Prostate gland (tissue), 2 donors: ENCODE data around the gene ASB14. TPM values are rescaled to one million over a fixed set of nuclear protein-coding genes. Genes with fewer than 3 reads are reported as not detected.

ENCODE experiments used
- DNase-seq: peaks from one replicate; pipeline ENCODE4 v3.0.0-alpha.2; 2019; ENCODE audit warnings: low spot score
- H3K27ac ChIP-seq, 2 donors: fragments of 200-600 bp; sonication (generic); 2 replicates each; pipeline ENCODE4 v1.5.1; 2017 to 2019
- H3K27me3 ChIP-seq: fragments of 200-600 bp; sonication (generic); replicated peaks from 2 replicates; pipeline ENCODE4 v1.5.1; 2019; ENCODE audit not compliant: insufficient read depth
- H3K36me3 ChIP-seq, 2 donors: fragments of 200-600 bp; sonication (generic); 1 replicate in 1 of 2; 2 replicates in 1 of 2; pipeline versions ENCODE4 v1.5.1 to v1.8.1; 2017 to 2019
- H3K4me1 ChIP-seq: fragments of 200-600 bp; sonication (generic); replicated peaks from 2 replicates; pipeline ENCODE4 v1.5.1; 2019
- H3K4me3 ChIP-seq, 2 donors: fragments of 200-600 bp; sonication (generic); 2 replicates each; pipeline ENCODE4 v1.5.1; 2017 to 2019
- H3K9me3 ChIP-seq: fragments of 200-600 bp; sonication (generic); 2 replicates; pipeline ENCODE4 v1.5.1; 2017
- POLR2A ChIP-seq: fragments of 450-650 bp; IDR thresholded peaks from one replicate; pipeline ENCODE4 v1.6.1; 2016; ENCODE audit warnings: antibody characterized with exemption, mild to moderate bottlenecking
- POLR2AphosphoS5 ChIP-seq: sonication (generic); formaldehyde crosslinking; IDR thresholded peaks from one replicate; pipeline ENCODE4 v1.6.1; 2017; ENCODE audit warnings: antibody characterized with exemption
- WGBS: methylation state at CpG from one replicate; pipeline ENCODE4 v1.1.5; 2018; 5-methylcytosine and 5-hydroxymethylcytosine counted together
- intact Hi-C: fragments of 100-400 bp; cut with DNase I; formaldehyde crosslinking; loops from one replicate; pipeline ENCODE4 v1.14.2; 2022
- total RNA-seq, 2 donors: library from RNA; depleted of rRNA; stranded (reverse); fragments of >200 nt; gene quantifications; one replicate each; pipeline ENCODE4 v1.1.0, GENCODE V29; 2016
- TF ChIP-seq, protein P1 (sequence below), 4 experiments: fragments of 200-600 bp in 2 of 4; fragments of 450-650 bp in 2 of 4; sonication (generic) in 2 of 4; IDR thresholded peaks; 1 replicate in 3 of 4; 2 replicates in 1 of 4; pipeline ENCODE4 v1.5.1; 2016 to 2019; ENCODE audit warnings: antibody characterized with exemption in 4 of 4, mild to moderate bottlenecking in 2 of 4, moderate library complexity in 2 of 4

Gene ASB14
- total RNA-seq, 2 donors from 2014 or later = not detected

GRCh38 chr3:57234613-57235575, 57.6 kb downstream of the ASB14 start:
- H3K36me3 ChIP-seq = no peaks in the 10 kb centered on the region
- TF ChIP-seq POLR2A = no peak
- TF ChIP-seq, protein P1, sequence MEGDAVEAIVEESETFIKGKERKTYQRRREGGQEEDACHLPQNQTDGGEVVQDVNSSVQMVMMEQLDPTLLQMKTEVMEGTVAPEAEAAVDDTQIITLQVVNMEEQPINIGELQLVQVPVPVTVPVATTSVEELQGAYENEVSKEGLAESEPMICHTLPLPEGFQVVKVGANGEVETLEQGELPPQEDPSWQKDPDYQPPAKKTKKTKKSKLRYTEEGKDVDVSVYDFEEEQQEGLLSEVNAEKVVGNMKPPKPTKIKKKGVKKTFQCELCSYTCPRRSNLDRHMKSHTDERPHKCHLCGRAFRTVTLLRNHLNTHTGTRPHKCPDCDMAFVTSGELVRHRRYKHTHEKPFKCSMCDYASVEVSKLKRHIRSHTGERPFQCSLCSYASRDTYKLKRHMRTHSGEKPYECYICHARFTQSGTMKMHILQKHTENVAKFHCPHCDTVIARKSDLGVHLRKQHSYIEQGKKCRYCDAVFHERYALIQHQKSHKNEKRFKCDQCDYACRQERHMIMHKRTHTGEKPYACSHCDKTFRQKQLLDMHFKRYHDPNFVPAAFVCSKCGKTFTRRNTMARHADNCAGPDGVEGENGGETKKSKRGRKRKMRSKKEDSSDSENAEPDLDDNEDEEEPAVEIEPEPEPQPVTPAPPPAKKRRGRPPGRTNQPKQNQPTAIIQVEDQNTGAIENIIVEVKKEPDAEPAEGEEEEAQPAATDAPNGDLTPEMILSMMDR (IDR thresholded peaks at IDR 0.05) = no peak
- no peak for TF ChIP-seq POLR2AphosphoS5
- H3K27me3 ChIP-seq = no peaks in the 10 kb centered on the region
- H3K27ac ChIP-seq = no peak overlapping the region
- 92% methylated on average over 13 of the region's 13 CpGs for WGBS
- no peak for DNase-seq
- H3K4me3 ChIP-seq = no peak overlapping the region
- no peaks in the 10 kb centered on the region for H3K9me3 ChIP-seq
- no peaks in the 10 kb centered on the region for H3K4me1 ChIP-seq
- intact Hi-C loops = no loop called here

- Histone ChIP-seq H3K36me3 (no peaks in the 10 kb centered on the region), H3K4me3 (no peak overlapping the region), H3K4me1 (peaks cover 3% of the 10 kb centered on the region), H3K9me3 (no peaks in the 10 kb centered on the region), H3K27me3 (no peaks in the 10 kb centered on the region), H3K27ac (no peak overlapping the region)
- 90% methylated on average over 2 of the region's 2 CpGs for WGBS
- intact Hi-C loops = no loop called here
- no peak for DNase-seq
- no peak for TF ChIP-seq POLR2AphosphoS5
- TF ChIP-seq, protein P1 (IDR thresholded peaks at IDR 0.05) = no peak
- TF ChIP-seq POLR2A = no peak
Observed at GRCh38 chr3:57233799-57234198, 58.7 kb downstream of the ASB14 start.

- no peak for DNase-seq
- TF ChIP-seq, protein P1 (IDR thresholded peaks at IDR 0.05) = no peak
- TF ChIP-seq POLR2AphosphoS5 (no peak), POLR2A (no peak)
- Histone ChIP-seq H3K4me1 (peaks cover 3% of the 10 kb centered on the region), H3K36me3 (no peaks in the 10 kb centered on the region), H3K27ac (no peak overlapping the region), H3K9me3 (no peaks in the 10 kb centered on the region), H3K4me3 (no peak overlapping the region), H3K27me3 (no peaks in the 10 kb centered on the region)
- intact Hi-C loops = no loop called here
- WGBS = 73% methylated on average over 2 of the region's 2 CpGs
Observed at GRCh38 chr3:57230006-57230405, 62.5 kb downstream of the ASB14 start.

DNA sequence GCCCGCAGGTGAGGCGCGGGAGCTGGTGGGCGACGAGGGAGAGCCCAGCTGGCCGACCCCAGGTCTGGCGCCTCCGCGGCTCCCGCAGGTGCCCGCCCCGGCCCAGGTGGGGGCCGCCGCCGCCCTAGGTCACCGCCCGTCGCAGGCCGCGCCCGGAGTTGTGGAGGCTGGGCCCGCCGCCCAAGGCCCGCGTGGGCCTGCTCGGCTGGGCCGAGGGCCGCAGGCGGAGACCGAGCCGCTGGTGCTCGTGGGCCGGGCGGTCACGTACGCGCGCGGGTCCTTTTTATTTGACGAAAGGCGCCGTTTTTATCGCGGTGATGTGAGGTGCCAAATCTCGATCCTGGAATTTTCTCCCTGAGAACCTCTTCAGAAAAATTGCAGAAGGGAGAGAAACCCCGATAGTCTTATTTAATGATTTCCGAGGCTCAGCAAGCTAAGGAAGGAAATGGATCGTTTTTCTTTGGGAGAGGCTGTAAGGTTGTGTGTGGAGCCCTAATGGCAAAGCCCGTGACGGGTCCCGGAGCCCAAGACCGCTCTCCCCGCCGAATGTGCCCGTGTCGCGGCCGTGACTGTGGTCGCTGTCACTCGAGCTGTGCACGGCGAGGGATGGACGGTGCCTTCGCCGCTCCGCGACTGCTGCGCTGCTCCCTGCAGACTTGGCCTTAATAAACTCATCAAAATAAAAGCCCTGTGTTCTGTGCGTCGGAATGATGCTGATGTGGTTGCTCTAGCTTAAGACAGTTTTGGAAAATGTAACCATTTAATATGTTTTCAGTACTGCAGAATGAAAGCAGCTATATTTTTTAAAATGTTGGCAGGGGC, 64.3 kb downstream of the ASB14 start:
- Histone ChIP-seq H3K4me3 (peak overlapping the region; percentile 82 to 83), H3K36me3 (no peaks in the 10 kb centered on the region), H3K27ac (peak overlapping the region; percentile 88 to 93), H3K9me3 (no peaks in the 10 kb centered on the region), H3K27me3 (no peaks in the 10 kb centered on the region), H3K4me1 (peaks cover 3% of the 10 kb centered on the region)
- under 1% methylated on average over 49 of the region's 70 CpGs for WGBS
- intact Hi-C loops = loop anchor here (5.0 to 10.0 kb wide), 3 partner anchors 231 to 523 kb away; partner anchors contain the start of gene ARF4
- TF ChIP-seq POLR2A (peak; percentile 35), POLR2AphosphoS5 (peak; percentile 54)
- TF ChIP-seq, protein P1 (IDR thresholded peaks at IDR 0.05) = no peak
- DNase-seq = peak; percentile 45
